GM13977 (cell line): ENCODE data around the gene KSR1.
A peak's percentile ranks its signal among the peaks of the same experiment; 100 is the strongest.
"Not testable (repeated sequence)": the region's sequence is repeated elsewhere in the genome, so short reads cannot be mapped to it uniquely, and the experiment has no call there.

Experiments
- DNase-seq: peaks from one replicate; pipeline ENCODE4 v3.0.0; 2012; ENCODE audit warnings: low spot score
- in situ Hi-C: fragments of 300-500 bp; cut with MboI; formaldehyde crosslinking; loops from one replicate; pipeline ENCODE4 v1.12.0; 2022; ENCODE audit warnings: low sequenced_read_pairs, low pct_unique_long_range_greater_than_20kb, mixed read lengths, inconsistent platforms; ENCODE audit not compliant: unreplicated experiment
- TF ChIP-seq, protein P1 (sequence below): IDR thresholded peaks from 2 replicates; pipeline ENCODE4 v1.5.1; 2012; ENCODE audit warnings: mild to moderate bottlenecking, control low read depth; ENCODE audit not compliant: insufficient read depth; ENCODE audit errors: extremely low read depth, missing control alignments

KSR1 gene

DNA sequence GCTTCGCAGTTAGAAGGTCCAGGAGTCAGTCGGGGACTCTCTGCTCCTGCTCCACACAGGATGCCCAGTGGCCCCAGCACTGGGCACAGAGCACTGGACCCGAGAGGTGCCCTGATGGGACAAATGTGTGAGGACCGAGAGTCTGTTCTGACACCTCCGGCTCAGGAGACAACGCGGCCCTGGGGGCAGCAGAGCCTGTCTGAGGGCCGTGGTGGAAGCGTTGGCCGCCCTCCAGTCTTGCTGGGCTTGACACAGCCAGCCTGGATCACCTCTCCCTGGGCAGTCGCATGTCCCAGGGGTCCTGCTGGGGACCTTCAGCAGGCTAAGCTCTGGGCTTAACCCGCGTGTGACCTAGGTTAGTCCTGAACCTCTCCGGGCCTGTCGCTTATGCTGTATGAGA is 197.9 kb downstream of the KSR1 start:
- in situ Hi-C loops, result loop anchor here (10.0 kb wide), 2 partner anchors 49 to 111 kb away; no protein-coding TSS in a partner anchor
- DNase-seq, result no peak
- TF ChIP-seq, protein P1, sequence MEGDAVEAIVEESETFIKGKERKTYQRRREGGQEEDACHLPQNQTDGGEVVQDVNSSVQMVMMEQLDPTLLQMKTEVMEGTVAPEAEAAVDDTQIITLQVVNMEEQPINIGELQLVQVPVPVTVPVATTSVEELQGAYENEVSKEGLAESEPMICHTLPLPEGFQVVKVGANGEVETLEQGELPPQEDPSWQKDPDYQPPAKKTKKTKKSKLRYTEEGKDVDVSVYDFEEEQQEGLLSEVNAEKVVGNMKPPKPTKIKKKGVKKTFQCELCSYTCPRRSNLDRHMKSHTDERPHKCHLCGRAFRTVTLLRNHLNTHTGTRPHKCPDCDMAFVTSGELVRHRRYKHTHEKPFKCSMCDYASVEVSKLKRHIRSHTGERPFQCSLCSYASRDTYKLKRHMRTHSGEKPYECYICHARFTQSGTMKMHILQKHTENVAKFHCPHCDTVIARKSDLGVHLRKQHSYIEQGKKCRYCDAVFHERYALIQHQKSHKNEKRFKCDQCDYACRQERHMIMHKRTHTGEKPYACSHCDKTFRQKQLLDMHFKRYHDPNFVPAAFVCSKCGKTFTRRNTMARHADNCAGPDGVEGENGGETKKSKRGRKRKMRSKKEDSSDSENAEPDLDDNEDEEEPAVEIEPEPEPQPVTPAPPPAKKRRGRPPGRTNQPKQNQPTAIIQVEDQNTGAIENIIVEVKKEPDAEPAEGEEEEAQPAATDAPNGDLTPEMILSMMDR, result no peak

DNA sequence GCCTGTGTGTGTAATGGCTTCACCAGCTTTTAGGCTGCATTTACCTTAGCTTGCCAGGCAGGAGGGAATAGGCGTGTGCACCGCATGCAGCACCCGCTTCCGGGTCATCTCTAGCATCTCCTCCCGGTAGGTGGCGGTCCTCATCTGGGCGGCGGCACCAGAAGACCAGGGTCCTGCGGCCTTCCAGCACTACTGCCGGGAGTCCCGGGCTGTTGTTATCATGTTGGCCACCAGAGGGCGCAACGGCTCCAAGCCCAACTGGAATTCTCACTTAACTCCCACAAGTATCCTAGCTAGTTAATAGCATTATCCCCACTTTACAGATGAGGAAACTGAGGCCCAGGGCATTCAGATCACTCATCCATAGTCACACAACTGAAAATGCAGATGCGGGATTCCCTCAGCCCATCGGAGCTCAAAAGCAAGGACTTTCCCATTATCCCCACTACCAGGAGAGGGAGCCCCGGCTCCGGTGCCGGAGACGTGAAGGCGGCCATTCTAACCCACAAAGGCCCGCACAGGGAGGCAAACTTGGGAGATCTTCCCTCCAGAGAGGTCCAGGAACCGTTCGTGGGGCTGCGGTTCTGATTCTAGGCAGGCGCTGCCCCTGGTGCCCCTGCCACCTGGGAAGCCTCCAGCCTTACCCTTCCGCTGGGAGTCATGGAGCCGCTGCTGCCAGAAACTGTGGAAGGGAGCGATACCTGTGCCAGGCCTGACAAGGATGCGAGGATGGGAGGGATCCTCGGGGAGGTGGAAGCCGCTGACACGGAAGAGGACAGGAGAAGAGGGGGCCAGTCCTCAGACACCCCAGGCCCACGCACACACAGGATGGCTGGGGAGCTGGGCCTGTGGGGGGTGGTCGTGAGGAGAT is 198.6 kb downstream of the KSR1 start:
- peak; percentile 85 for DNase-seq
- in situ Hi-C loops, result loop anchor here (10.0 kb wide), 2 partner anchors 50 to 110 kb away; no protein-coding TSS in a partner anchor
- TF ChIP-seq, protein P1, result peak; percentile 82

DNA sequence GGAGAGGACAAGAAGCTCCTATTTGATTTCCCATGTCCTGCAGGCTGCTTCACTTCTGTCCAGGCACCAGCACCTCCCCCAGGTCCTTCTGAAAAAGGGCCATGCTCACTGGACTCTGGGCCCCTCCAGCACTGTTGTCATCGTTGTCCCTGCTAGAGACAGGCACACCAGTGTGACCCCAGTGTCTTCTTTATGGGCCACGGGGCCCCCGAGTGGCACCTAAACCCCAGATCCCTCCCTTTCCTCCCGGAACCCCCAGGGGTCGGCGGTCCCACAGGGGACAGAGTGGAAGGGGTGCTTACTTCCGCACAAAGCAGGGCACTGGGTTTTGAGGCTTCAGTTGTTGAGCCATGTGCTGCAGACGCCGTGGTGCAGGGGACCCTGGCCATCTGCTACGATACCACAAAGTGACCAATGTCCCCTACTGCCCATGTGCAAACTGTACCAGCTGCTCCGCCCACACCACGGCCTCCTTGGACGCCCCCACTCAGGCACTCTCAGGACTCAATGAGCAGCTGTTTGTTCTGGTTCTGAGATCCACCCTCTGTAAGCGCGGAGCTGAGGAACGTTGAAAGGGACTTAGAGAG is 199.4 kb downstream of the KSR1 start:
- in situ Hi-C loops, result loop anchor here (10.0 kb wide), 2 partner anchors 51 to 109 kb away; no protein-coding TSS in a partner anchor
- not testable (repeated sequence) for DNase-seq

DNA sequence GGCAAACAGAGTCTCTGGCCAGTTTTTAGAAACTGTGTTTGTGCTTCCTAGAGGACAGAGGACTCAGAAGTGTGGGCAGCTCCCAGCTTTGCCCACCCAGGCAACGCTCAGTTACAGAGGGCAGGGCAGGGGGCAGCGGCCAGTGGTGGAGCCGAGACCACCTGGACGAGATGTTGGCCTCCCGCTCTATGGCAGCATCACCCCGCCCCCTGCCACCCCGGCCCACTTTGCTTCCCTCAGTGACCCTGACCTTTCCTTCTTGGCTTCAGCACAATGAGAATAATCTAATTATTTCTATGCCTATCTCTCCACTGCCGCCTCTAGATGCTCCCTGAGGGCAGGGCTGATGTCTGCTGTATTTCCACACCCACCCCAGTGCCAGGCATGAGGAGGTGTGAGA is 200.4 kb downstream of the KSR1 start:
- in situ Hi-C loops, result loop anchor here (10.0 kb wide), 2 partner anchors 52 to 108 kb away; no protein-coding TSS in a partner anchor
- not testable (repeated sequence) for DNase-seq

DNA sequence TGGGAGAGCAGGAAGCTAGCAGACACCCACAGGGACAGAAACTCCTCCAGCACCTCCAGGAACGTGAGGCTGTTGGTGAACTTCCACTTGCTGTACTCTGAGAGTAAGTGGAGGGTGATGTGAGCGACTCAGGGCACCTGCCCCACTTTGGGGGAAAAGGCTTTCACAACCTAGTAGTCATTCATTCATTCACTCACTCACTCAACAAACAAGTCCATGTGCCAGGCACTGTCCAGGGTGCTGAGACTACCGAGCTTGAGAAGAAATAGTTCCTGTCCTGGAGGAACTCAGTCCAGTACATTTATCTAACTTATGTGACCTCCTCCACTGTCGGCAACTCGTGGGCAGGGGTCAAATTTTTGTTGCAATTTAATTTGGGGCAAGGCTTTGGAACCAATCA is 201.4 kb downstream of the KSR1 start:
- DNase-seq, result no peak
- TF ChIP-seq, protein P1, result no peak

DNA sequence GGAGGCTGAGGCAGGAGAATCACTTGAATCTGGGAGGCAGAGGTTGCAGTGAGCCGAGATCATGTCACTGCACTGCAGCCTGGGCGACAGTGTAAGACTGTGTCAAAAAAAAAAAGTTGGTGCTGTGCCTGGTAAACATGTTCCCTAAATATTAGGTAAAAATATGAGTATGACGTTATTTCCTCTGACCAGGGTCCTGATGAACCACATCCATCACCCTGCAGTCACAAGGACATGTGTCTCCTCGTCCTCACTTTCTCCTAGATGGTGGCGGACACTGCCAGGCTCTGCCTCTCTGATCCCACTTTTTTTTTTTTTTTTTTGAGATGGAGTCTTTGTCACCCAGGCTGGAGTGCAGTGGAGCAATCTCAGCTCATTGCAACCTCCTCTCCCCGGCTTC is 203.4 kb downstream of the KSR1 start:
- no peak for DNase-seq
- TF ChIP-seq, protein P1, result no peak

More for the DNA sequence above, 201.4 kb downstream of the KSR1 start:
- in situ Hi-C loops, result loop anchor here (10.0 kb wide), 2 partner anchors 53 to 107 kb away; no protein-coding TSS in a partner anchor

DNA sequence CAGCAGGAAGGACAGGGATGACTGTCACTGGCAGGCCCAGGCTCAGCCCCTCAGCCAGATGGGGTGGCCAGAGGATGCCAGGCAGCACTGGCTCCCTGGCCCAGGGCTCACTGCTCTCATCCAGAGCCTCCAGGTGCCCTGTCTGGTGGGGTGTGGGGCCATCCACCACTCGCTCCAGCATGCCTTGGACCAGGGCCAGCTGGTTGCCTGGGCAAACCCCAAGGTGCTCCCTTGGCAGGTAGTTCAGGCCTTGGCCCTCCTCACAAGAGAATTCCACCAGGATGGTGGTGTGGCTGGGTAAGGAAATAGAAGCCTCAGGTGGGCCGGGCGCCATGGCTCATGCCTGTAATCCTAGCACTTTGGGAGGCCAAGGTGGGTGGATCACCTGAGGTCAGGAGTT is 204.2 kb downstream of the KSR1 start:
- no peak for DNase-seq
- TF ChIP-seq, protein P1, result no peak
- in situ Hi-C loops, result no loop called here

More for the DNA sequence above, 203.4 kb downstream of the KSR1 start:
- in situ Hi-C loops, result loop anchor here (10.0 kb wide), 2 partner anchors 55 to 105 kb away; no protein-coding TSS in a partner anchor
